Endothelial cell of umbilical vein (primary cell): ENCODE data around the gene AURKA. TPM values are rescaled to one million over a fixed set of nuclear protein-coding genes. Genes with fewer than 3 reads are reported as not detected.

Experiments
- BruUV-seq: library from RNA; stranded (reverse); fragments of 400-500 nt; replicated peaks from 2 replicates; lab custom pipeline; 2021; lab: Mats Ljungman, UMichigan
- CTCF ChIA-PET: fragments of 300-600, 350-600 bp; sonication (Branson Sonifier 250); formaldehyde crosslinking; loops from one replicate; lab custom pipeline; 2021; ENCODE audit warnings: antibody characterized with exemption, inconsistent platforms; lab: Charles Lee
- POLR2A ChIA-PET: fragments of 300-600, 350-600 bp; sonication (Branson Sonifier 250); formaldehyde crosslinking; loops from one replicate; lab custom pipeline; 2021; ENCODE audit warnings: antibody characterized with exemption, inconsistent platforms; lab: Charles Lee
- DNase-seq: peaks from one replicate; pipeline ENCODE4 v3.0.0-alpha.2; 2011; ENCODE audit warnings: low read depth, low spot score
- FAIRE-seq: peaks from 2 replicates; lab custom pipeline; 2011; peaks lifted over from hg19 to GRCh38; lab: Jason Lieb, UNC
- H2AFZ ChIP-seq: 2 replicates; pipeline ENCODE4 v1.6.0; 2012; ENCODE audit warnings: low read depth, low read length, control low read depth, inconsistent platforms
- H3K27ac ChIP-seq: 2 replicates; pipeline ENCODE4 v1.5.1; 2011; ENCODE audit warnings: low read depth, mild to moderate bottlenecking, control low read depth, low read length, moderate library complexity; ENCODE audit not compliant: insufficient read depth
- H3K27me3 ChIP-seq, 2 experiments: 2 replicates each; pipeline versions ENCODE4 v1.6.0 to v1.6.1; 2011; ENCODE audit warnings: low read length in 2 of 2, mixed read lengths in 1 of 2; ENCODE audit not compliant: control insufficient read depth in 2 of 2, insufficient read depth in 2 of 2
- H3K36me3 ChIP-seq, 2 experiments: 2 replicates in 1 of 2; 3 replicates in 1 of 2; pipeline ENCODE4 v1.5.1; 2011; ENCODE audit warnings: low read length in 2 of 2, mild to moderate bottlenecking in 1 of 2, moderate library complexity in 1 of 2; ENCODE audit not compliant: control insufficient read depth in 2 of 2, insufficient read depth in 2 of 2; ENCODE audit errors: extremely low read depth in 1 of 2
- H3K4me1 ChIP-seq: 3 replicates; pipeline ENCODE4 v1.5.1; 2011; ENCODE audit warnings: mild to moderate bottlenecking, low read length; ENCODE audit not compliant: control insufficient read depth, insufficient read depth; ENCODE audit errors: extremely low read depth
- H3K4me2 ChIP-seq: 2 replicates; pipeline ENCODE4 v1.6.1; 2011; ENCODE audit warnings: low read length, control low read depth, mixed read lengths; ENCODE audit not compliant: insufficient read depth
- H3K4me3 ChIP-seq, 3 experiments: fragments of 200-600 bp in 1 of 3; sonication (generic), shearing (Covaris generic) in 1 of 3; replicated peaks in 1 of 3; 2 replicates each; pipeline ENCODE4 v1.5.1; 2011 to 2016; ENCODE audit warnings: control low read depth in 3 of 3, low read length in 3 of 3, mild to moderate bottlenecking in 2 of 3, inconsistent platforms in 1 of 3, low read depth in 1 of 3, moderate library complexity in 1 of 3; ENCODE audit not compliant: insufficient read depth in 1 of 3
- H3K79me2 ChIP-seq: 2 replicates; pipeline ENCODE4 v1.6.0; 2012; ENCODE audit warnings: low read length, inconsistent platforms; ENCODE audit not compliant: control insufficient read depth, insufficient read depth
- H3K9ac ChIP-seq: replicated peaks from 2 replicates; pipeline ENCODE3; 2011; ENCODE audit warnings: low read length, control low read depth; ENCODE audit not compliant: insufficient read depth; ENCODE audit errors: extremely low read depth
- H3K9me1 ChIP-seq: replicated peaks from 3 replicates; pipeline ENCODE4 v1.6.0; 2011; ENCODE audit warnings: mild to moderate bottlenecking, low read length; ENCODE audit not compliant: control insufficient read depth, insufficient read depth; ENCODE audit errors: extremely low read depth
- H3K9me3 ChIP-seq: replicated peaks from 2 replicates; pipeline ENCODE4 v1.5.1; 2012; ENCODE audit warnings: low read length, inconsistent platforms; ENCODE audit not compliant: control insufficient read depth, insufficient read depth
- H4K20me1 ChIP-seq: replicated peaks from 2 replicates; pipeline ENCODE3; 2011; ENCODE audit warnings: mild to moderate bottlenecking, low read length; ENCODE audit not compliant: control insufficient read depth, insufficient read depth; ENCODE audit errors: extremely low read depth
- CTCF ChIP-seq, 2 donors: IDR thresholded peaks; 1 replicate in 1 of 2; 2 replicates in 1 of 2; pipeline ENCODE4 v1.5.1; 2011; ENCODE audit warnings: low read length in 2 of 2, mild to moderate bottlenecking in 2 of 2, moderate library complexity in 2 of 2, control low read depth in 1 of 2, inconsistent platforms in 1 of 2, low read depth in 1 of 2; ENCODE audit not compliant: insufficient read depth in 1 of 2; ENCODE audit errors: extremely low read depth in 1 of 2
- EZH2 ChIP-seq: IDR thresholded peaks from 2 replicates; pipeline ENCODE4 v1.6.1; 2012; ENCODE audit warnings: borderline replicate concordance, low read depth, mild to moderate bottlenecking, moderate library complexity, low read length, inconsistent platforms; ENCODE audit not compliant: severe bottlenecking
- FOS ChIP-seq: IDR thresholded peaks from 2 replicates; pipeline ENCODE4 v1.6.1; 2011; ENCODE audit warnings: mild to moderate bottlenecking, low read length, moderate library complexity, borderline replicate concordance; ENCODE audit not compliant: insufficient read depth
- GATA2 ChIP-seq: IDR thresholded peaks from 2 replicates; pipeline ENCODE4 v1.7.0; 2011; ENCODE audit warnings: low read depth, mild to moderate bottlenecking, moderate library complexity, mixed read lengths, low read length; ENCODE audit not compliant: insufficient read length, insufficient read depth
- JUN ChIP-seq: IDR thresholded peaks from 2 replicates; pipeline ENCODE4 v1.6.1; 2011; ENCODE audit warnings: borderline replicate concordance, low read depth; ENCODE audit not compliant: insufficient read length, insufficient read depth
- MYC ChIP-seq: IDR thresholded peaks from one replicate; pipeline ENCODE4 v1.6.1; 2011; ENCODE audit warnings: mild to moderate bottlenecking, low read depth, low read length
- POLR2A ChIP-seq: IDR thresholded peaks from 2 replicates; pipeline ENCODE4 v1.6.1; 2012; ENCODE audit warnings: low read depth, mild to moderate bottlenecking, control low read depth, low read length
- POLR2AphosphoS5 ChIP-seq: IDR thresholded peaks from 2 replicates; pipeline ENCODE4 v1.6.1; 2012; ENCODE audit warnings: low read depth, mild to moderate bottlenecking, control low read depth, low read length, moderate library complexity; ENCODE audit not compliant: insufficient read depth
- dilution Hi-C: fragments of 300-500 bp; cut with MboI; formaldehyde crosslinking; loops from one replicate; pipeline ENCODE4 v1.15.0; 2019; ENCODE audit warnings: low sequenced_read_pairs; ENCODE audit not compliant: extremely low pct_ligation_motif_present
- intact Hi-C: fragments of 100-400 bp; cut with micrococcal nuclease; formaldehyde crosslinking; loops from one replicate; pipeline ENCODE4 v1.10.0; 2022
- polyA plus RNA-seq, 4 experiments: library from polyadenylated mRNA; depleted of rRNA in 3 of 4; stranded (reverse) in 3 of 4; unstranded in 1 of 4; fragments of >200 nt; gene quantifications; 2 replicates each; pipeline versions ENCODE4 v1.2.1 to v1.2.3, GENCODE V29; 2011 to 2012; ENCODE audit warnings: missing spikeins in 1 of 4
- total RNA-seq: library from RNA; stranded (reverse); gene quantifications from 2 replicates; pipeline ENCODE4 v1.2.3, GENCODE V29; 2021
- TF ChIP-seq, protein P1 (sequence below): IDR thresholded peaks from 2 replicates; pipeline ENCODE4 v1.6.1; 2011; ENCODE audit not compliant: insufficient read depth, insufficient read length

Gene AURKA
- total and polyA plus RNA-seq, 2 donors (not counting 3 experiments of a cell fraction or from before 2014, with no cell fraction given), result 33.1 to 56.9 TPM

- no peaks in the 10 kb centered on the region for H3K36me3 ChIP-seq
- H3K9me3 ChIP-seq, result no peaks in the 10 kb centered on the region
- no peak overlapping the region for H3K9ac ChIP-seq
- no peak overlapping the region for H3K4me2 ChIP-seq
- TF ChIP-seq POLR2A (no peak), GATA2 (no peak), EZH2 (no peak), POLR2AphosphoS5 (no peak), CTCF (IDR thresholded peaks at IDR 0.05; ENCODE audit: extremely low read depth in 1 of 2, insufficient read depth in 1 of 2, low read depth in 1 of 2, low read length in 2 of 2) (no peak), MYC (no peak), JUN (no peak), FOS (no peak)
- TF ChIP-seq, protein P1, sequence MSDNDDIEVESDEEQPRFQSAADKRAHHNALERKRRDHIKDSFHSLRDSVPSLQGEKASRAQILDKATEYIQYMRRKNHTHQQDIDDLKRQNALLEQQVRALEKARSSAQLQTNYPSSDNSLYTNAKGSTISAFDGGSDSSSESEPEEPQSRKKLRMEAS, result no peak
- no TSS peak for BruUV-seq
- no peak overlapping the region for H3K27ac ChIP-seq
- no peaks in the 10 kb centered on the region for H3K79me2 ChIP-seq
- no peak overlapping the region for H2AFZ ChIP-seq
- H3K4me1 ChIP-seq, result no peaks in the 10 kb centered on the region
- no peaks in the 10 kb centered on the region for H4K20me1 ChIP-seq
- H3K4me3 ChIP-seq, result no peak overlapping the region
- peaks cover 4 to 7% of the 10 kb centered on the region in 2 experiments for H3K27me3 ChIP-seq
- H3K9me1 ChIP-seq, result no peaks in the 10 kb centered on the region
- dilution Hi-C loops (no loop called here), intact Hi-C loops (no loop called here)
- CTCF ChIA-PET, result interaction anchor here (1.2 to 1.7 kb wide), 2 partner anchors 9 to 1671 kb away, joined by 4 to 7 read pairs; no protein-coding TSS in a partner anchor
- FAIRE-seq, result no peak
- POLR2A ChIA-PET, result interaction anchor here (0.5 kb wide), 1 partner anchor 24 kb away, joined by 3 read pairs; no protein-coding TSS in a partner anchor
- DNase-seq, result no peak
These were observed 39.5 kb downstream of the AURKA start for GRCh38 chr20:56352345-56353055.
